AG04449 (cell line): ENCODE results near the gene CAPZB.

Source experiments
- CTCF ChIA-PET: fragments of 350-600 bp; formaldehyde crosslinking; extraction: SDS; loops from one replicate; lab custom pipeline; 2021; ENCODE audit warnings: antibody characterized with exemption; lab: Yijun Ruan, JAX
- POLR2A ChIA-PET: fragments of 400-600, 350-600 bp; formaldehyde crosslinking; extraction: SDS; loops from one replicate; lab custom pipeline; 2020; ENCODE audit warnings: antibody characterized with exemption, inconsistent platforms; lab: Yijun Ruan, JAX
- DNase-seq: peaks from one replicate; pipeline ENCODE4 v3.0.0-alpha.2; 2010; ENCODE audit warnings: low read depth, low spot score
- H3K4me3 ChIP-seq: 2 replicates; pipeline ENCODE4 v1.5.1; 2011; ENCODE audit warnings: low read depth, mild to moderate bottlenecking, control low read depth, low read length
- CTCF ChIP-seq: IDR thresholded peaks from one replicate; pipeline ENCODE4 v1.5.1; 2011; ENCODE audit warnings: mild to moderate bottlenecking, moderate library complexity, low read length, control low read depth, inconsistent platforms; ENCODE audit not compliant: insufficient read depth; ENCODE audit errors: missing control alignments

The CAPZB gene

GRCh38 chr1:19406680-19407079 lies 78.7 kb downstream of the CAPZB start:
- DNase-seq, result no peak
- ChIA-PET CTCF (interaction anchor here (0.7 to 3.1 kb wide), 5 partner anchors 8 to 81 kb away, joined by 3 to 12 read pairs (median 4); no protein-coding TSS in a partner anchor), POLR2A (no interaction called here)
- TF ChIP-seq CTCF, result no peak
- H3K4me3 ChIP-seq, result no peak overlapping the region

GRCh38 chr1:19405761-19406487 lies 79.4 kb downstream of the CAPZB start:
- DNase-seq, result no peak
- H3K4me3 ChIP-seq, result no peak overlapping the region
- ChIA-PET CTCF (interaction anchor here (0.6 to 3.1 kb wide), 11 partner anchors 10 to 304 kb away, joined by 3 to 12 read pairs (median 4); no protein-coding TSS in a partner anchor), POLR2A (interaction anchor here (0.5 kb wide), 1 partner anchor 10 kb away, joined by 3 read pairs; no protein-coding TSS in a partner anchor)
- no peak for TF ChIP-seq CTCF

GRCh38 chr1:19405195-19405760 lies 80.1 kb downstream of the CAPZB start:
- no peak for DNase-seq
- no peak for TF ChIP-seq CTCF
- POLR2A ChIA-PET, result interaction anchor here (0.5 kb wide), 1 partner anchor 10 kb away, joined by 3 read pairs; no protein-coding TSS in a partner anchor
- no peak overlapping the region for H3K4me3 ChIP-seq
- CTCF ChIA-PET, result interaction anchor here (0.6 to 3.1 kb wide), 10 partner anchors 10 to 304 kb away, joined by 3 to 12 read pairs (median 4); no protein-coding TSS in a partner anchor

GRCh38 chr1:19404748-19405147 lies 80.6 kb downstream of the CAPZB start:
- CTCF ChIA-PET, result interaction anchor here (1.4 to 2.1 kb wide), 3 partner anchors 12 to 249 kb away, joined by 5 to 7 read pairs (median 6); no protein-coding TSS in a partner anchor
- POLR2A ChIA-PET, result no interaction called here
- no peak for DNase-seq
- no peak for TF ChIP-seq CTCF
- H3K4me3 ChIP-seq, result no peak overlapping the region

- POLR2A ChIA-PET, result interaction anchor here (1.3 kb wide), 1 partner anchor 42 kb away, joined by 4 read pairs; no protein-coding TSS in a partner anchor
- no peak for TF ChIP-seq CTCF
- CTCF ChIA-PET, result interaction anchor here (1.1 to 3.5 kb wide), 3 partner anchors 8 to 250 kb away, joined by 4 to 19 read pairs (median 17); no protein-coding TSS in a partner anchor
- DNase-seq, result no peak
- H3K4me3 ChIP-seq, result no peak overlapping the region
Observed at GRCh38 chr1:19403256-19403655, 82.1 kb downstream of the CAPZB start.
